ENCODE measurements around the gene SLC8A1.

The SLC8A1 gene

DNA sequence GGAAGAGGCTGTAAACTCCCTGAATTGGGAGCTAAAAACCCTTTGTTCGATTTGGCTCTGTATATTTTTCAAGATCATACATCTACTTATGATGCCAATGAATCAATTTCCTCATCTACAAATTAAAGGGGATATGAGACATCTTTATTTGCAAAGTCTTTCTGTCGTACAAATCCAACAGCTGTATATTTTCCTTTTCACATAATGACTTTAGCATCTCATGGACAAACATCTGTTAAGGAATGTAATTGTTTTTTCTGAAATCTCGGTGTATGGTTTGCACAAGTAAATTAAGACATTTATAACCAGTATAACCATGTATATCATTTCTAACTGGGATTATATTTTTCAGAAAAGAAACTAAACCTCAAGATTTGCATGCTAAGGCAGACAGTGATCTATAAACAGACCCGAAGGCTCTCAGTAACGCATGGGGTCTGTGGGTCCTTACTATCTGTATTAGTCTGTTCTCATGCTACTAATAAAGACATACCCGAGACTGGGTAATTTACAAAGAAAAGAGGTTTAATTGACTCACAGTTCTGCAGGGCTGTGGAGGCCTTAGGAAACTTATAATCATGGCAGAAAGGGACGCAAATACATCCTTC, 130.8 kb downstream of the SLC8A1 start:
- in situ Hi-C loops (cut with MboI; ENCODE audit: low sequenced_read_pairs) = no loop called here

DNA sequence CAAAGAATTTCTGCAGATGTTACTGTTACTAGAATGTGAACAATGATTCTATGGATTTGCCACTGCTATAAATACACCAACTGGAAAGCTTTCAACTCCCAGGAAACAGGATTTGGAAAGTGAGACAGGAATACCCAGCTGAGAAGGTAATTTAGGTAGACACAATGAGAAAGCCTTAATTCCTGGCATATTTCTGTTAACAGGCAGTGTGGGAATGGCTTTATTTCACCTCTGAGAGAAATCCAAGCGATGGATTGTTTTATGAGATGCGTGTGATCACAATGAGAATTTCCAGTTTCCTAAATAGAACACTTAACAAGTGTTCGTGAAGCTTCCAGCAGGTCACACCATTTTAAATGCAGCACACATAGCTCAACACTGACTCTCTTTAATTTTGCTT, 133.0 kb downstream of the SLC8A1 start:
- in situ Hi-C loops (cut with MboI; ENCODE audit: low sequenced_read_pairs) = no loop called here

DNA sequence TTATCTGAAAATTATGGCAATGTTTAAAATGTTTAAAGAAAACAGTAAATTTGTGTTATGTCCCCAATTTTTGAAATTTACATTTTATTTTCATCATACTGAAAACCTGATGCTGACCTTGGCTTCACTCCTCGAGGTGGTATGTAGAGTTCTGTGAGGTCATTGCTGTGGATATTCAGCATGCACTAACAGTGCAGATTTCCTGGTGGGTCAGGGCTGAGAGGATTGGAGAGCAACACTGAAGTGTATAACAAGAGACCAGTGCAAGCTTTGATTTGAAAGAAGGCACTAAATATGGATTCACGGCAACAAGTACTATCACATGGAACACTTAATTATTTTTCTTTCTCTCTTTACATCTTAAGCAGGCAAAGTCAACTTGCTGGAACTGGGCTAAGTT, 134.1 kb downstream of the SLC8A1 start:
- in situ Hi-C loops (cut with MboI; ENCODE audit: low sequenced_read_pairs) = no loop called here

DNA sequence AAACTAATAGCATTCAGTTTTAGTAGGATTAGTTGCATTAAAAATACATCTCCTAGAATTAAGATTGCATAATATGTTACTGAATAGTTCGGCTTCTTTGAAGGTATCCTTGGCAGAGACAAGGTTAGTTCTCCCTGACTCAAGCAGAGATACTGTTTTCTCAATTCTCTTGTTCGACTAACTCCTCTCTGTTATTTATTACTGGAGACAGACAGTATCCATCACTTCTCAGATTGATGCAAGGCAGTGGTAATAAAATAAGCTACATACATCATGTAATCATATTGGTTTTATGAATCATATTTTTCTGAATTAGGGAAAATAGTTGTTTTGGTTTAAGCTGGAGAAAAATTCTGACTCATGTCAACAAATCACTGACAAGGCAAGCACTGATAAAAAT, 134.8 kb downstream of the SLC8A1 start:
- in situ Hi-C loops (cut with MboI; ENCODE audit: low sequenced_read_pairs) = no loop called here

DNA sequence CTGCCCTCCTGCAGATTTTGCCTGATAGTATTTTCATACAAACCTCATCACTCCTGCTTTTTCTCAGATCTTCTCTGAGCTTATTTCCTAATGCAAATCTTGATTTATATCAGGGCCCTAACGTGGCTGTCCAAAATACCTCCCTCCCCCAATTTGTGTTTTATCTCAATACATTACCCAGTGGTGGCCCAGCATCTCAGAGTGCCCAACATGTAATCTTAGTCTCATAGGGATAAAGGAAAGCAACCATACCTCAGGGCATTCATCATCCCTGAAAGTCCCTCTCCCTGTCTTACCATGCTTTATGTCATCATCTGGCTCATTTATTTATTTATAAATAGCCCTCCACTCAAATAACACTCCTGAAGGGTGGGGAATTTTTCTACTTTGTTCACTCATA, 135.3 kb downstream of the SLC8A1 start:
- in situ Hi-C loops (cut with MboI; ENCODE audit: low sequenced_read_pairs) = no loop called here

DNA sequence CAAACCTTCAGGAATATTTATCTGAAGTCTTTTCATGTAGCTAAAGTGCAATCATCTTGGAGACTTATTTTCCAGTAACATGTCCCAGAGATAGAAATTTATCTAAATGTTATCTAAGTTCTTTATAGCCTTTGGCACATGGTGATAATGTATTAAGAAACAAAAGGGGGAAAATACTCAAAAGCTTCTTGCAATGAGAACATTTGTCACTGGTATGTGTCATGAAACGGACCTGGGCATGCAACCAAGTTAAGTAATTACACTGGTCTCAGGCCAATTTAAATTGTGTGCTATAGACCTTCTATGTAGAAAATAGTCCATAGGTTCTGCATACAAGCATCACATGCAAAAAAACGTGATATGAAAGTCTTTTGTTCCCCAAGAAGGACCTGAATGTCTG, 136.2 kb downstream of the SLC8A1 start:
- in situ Hi-C loops (cut with MboI; ENCODE audit: low sequenced_read_pairs) = no loop called here

DNA sequence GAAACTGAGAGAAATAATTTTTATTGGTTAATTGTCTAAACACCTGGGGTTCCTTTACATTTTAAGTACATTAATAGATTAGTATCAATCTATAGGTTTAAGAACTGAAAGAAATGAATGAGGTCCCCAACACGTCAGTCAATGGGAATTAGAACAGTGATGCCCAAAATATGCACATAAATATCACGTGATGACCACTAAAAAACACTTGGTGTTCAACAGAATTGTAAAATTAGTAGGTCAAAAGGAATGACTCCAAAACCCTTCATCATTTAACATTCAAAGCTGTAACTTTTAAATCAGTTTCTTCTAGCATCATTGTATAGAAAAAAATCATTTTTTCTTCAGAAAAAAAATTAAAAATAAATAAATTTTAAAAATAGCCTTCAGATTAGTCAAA, 140.9 kb downstream of the SLC8A1 start:
- in situ Hi-C loops (cut with MboI; ENCODE audit: low sequenced_read_pairs) = no loop called here

DNA sequence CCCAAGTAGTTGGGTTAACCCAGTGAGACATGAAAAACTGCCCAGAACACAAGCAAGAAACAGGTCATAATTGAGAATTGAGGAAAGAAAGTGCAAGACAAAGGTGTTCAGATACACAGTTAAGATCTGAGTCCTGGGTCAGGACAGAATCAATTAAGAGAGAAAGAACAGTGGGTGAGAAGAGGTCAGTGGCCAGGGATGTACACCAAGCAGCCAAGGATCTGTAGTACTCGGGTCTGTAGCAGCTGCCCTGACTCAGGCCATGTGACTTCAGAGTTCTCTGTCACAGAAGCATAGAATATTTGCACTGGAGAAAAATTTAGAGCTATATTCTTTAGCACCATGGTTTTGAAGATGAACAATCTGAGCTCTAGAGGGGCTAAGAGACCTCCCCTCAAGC, 141.6 kb downstream of the SLC8A1 start:
- in situ Hi-C loops (cut with MboI; ENCODE audit: low sequenced_read_pairs) = no loop called here

DNA sequence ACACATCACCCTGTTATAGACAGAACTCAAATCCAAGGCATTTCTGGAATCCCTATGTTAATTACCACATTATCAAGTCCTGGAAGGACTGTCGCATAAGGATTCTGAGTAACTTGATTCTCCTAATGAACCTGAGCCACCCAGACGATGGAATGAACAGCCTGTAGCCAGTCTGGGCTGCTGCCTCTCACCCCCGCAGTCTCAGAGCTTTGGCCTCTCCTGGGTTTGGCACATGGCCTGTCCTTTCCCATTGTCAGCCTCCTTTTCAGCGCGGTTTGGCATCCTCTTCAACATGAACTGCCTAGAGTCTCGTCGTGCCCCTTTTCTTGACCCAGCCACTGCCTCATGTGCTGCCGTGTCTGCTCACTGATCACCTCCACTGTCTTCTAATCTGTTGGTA, 147.6 kb downstream of the SLC8A1 start:
- in situ Hi-C loops (cut with MboI; ENCODE audit: low sequenced_read_pairs) = no loop called here

DNA sequence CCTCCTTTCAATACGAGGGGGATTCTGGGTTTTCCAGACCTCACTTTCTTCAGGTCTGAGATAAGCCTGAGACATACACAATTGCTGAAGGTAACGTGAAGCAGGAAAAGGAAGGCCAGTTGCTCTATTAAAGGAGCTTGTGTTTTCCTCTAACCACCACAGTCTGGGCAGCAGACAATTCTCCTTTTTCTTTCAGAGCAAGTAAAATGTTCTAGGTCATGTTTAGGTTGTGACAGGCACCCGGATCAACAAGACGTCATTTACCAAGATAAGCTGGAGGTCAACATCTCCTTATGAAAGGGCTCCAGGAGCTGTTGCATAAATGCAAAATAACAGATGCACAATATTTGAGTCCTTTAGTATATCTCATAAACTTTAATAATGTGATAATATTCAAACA, 148.1 kb downstream of the SLC8A1 start:
- in situ Hi-C loops (cut with MboI; ENCODE audit: low sequenced_read_pairs) = no loop called here

DNA sequence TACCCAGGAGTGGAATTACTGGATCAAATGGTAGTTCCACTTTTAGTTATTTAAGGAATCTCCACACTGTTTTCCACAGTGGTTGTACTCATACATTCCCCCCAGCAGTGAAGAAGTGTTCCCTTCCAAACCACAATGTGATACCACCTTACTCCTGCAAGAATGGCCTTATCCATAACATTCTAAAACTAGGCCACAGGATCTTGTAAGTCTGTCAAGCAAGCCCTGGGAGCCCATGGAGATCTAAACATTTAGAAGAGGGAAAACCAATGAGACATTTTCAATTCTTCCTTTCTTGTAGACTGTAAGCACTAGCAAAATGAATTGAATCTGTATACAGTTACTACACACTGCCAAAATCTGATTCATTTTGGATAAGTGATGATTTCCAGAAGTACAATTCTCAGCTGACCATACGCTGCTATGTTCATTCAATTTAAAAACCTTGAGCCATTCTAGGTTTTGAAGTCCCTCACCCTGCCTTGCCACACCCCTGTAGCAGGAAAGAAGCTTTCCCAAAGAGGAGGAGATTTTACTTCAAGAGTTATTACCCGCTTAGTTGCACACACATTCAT, 149.1 kb downstream of the SLC8A1 start:
- in situ Hi-C loops (cut with MboI; ENCODE audit: low sequenced_read_pairs) = no loop called here

DNA sequence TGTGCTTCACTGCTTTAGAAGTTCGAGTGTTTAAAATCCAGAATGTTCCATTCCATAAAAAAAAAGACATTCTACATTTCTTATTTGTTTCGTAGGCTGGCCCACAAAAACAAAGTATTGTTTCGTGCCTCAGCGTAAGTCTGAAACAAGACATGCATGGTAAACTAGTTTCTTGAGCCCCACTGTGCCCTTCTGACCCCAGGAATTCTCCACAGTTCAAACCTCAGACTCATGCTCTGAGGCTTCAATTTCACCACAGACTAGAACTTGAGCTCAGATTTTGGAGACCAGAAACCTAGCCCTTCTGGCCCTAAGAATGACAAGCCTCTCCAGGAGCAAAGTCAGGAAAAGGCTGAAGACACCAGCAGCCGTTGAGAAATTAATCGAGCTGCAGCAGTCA, 151.5 kb downstream of the SLC8A1 start:
- in situ Hi-C loops (cut with MboI; ENCODE audit: low sequenced_read_pairs) = no loop called here

DNA sequence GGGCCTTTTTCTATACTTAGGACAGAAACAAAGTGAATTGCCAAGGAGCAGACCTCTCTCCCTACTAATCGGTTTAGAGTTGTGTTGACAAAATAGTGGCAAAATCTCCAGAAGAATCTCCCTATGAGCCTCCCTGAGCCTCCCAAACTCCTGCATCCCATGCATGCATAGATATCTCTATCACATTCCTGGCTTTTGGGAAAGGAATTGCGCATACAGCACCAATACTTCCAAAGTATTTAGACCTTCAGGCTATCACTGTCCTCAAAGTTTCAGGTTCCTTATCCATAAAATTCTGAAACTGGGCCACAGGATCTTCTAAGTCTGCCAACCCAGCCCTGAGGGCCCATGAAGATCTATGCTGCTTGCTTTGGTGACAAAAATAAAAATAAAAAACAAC, 152.1 kb downstream of the SLC8A1 start:
- in situ Hi-C loops (cut with MboI; ENCODE audit: low sequenced_read_pairs) = no loop called here

DNA sequence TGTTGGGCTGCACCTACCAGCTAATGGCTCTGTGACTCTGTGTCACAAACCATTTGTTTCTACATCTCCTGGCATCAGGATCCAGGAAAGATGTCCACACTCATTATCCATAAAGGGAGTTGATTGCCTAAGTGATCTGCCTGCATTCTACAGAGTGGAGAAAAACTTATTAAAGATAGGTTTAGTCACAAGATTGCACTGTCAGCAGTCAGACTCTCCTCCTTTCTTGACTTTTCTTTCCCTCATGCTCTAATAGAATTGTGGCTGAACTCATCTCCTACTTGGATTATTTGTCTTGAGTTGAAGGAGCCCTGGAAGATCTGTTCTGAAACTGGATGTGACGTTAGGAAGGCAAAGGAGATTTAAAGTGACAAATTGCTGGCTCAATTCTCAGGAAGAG, 152.7 kb downstream of the SLC8A1 start:
- in situ Hi-C loops (cut with MboI; ENCODE audit: low sequenced_read_pairs) = no loop called here

DNA sequence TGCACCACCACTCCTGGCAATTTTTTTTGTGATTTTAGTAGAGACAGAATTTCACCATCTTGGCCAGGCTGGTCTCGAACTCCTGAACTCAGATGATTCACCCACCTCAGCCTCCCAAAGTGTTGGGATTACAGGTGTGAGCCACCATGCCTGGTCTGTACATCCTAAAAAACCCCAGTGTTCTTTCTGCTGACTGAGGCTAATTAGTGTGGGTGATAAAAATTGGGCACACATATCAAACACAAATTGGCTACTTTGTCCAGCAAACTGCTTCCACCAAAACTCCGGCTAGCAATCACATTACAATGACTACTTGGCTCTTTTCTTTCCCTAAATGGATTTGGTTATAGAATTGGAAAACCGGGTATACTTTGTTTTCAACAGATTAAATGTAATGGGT, 153.9 kb downstream of the SLC8A1 start:
- in situ Hi-C loops (cut with MboI; ENCODE audit: low sequenced_read_pairs) = no loop called here

DNA sequence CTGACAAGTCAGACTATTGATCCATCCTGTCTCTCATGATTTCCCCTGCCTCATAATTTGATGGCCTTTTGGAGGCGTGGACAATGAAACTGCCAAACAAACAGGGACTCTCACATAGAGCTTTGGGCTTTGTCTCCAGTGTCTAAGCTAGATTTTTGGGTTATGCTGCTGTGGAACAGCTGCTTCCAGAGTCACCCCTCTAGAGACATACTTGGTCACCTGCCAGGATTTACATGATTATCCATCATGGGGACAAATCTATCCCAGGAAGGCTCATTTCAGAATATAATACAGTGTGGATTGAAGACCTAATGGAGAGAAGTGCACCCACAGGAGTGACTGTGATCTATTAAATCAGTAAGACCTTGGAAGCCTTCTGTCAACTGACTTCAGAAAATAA, 159.6 kb downstream of the SLC8A1 start:
- in situ Hi-C loops (cut with MboI; ENCODE audit: low sequenced_read_pairs) = no loop called here

DNA sequence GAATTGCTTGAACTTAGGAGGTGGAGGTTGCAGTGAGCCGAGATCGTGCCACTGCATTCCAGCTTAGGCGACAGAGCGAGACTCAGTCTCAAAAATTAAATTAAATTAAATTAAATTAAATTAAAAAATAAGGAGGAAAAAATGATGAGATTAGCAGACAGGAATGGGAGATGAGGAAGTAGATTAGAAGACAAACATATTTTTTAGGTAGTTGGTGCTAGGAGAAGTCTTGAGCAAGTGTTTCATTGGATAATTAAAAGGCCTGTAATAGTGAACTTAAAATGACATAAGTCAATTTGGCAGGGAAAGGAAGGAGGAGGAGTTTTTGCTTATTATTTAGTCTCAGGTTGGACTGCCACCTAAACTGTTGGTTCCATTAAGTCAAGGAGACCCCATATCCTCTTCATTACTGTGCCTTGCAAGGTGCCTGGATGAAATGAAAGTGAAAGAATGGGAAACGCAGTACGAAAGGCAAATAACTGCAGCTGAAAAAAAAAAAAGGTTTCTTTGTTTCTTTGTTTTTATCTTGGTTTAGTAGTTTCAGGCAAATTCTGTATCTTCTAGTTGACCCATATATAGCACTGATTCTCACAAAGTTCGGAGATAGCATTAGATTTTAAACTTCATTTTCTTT, 162.0 kb downstream of the SLC8A1 start:
- in situ Hi-C loops (cut with MboI; ENCODE audit: low sequenced_read_pairs) = no loop called here

DNA sequence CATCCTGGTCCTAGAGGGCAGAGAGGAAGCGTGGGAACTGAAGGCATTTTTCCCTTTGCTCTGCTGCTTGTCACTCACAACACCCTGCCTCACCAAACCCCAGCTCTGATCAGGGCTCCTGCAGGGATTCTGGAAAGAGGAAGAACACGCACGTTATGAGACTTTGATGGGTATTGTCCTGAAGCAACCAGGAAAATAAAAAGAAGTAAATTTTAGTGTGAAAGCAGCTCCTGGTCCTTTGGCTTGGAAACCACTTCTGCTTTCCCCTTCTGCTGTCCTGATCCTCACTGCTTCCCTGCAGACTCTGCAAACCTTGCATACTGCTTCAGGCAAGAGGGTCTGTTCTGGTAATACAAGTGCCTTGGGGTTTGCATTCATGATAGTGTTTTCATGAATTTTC, 164.1 kb downstream of the SLC8A1 start:
- in situ Hi-C loops (cut with MboI; ENCODE audit: low sequenced_read_pairs) = no loop called here

DNA sequence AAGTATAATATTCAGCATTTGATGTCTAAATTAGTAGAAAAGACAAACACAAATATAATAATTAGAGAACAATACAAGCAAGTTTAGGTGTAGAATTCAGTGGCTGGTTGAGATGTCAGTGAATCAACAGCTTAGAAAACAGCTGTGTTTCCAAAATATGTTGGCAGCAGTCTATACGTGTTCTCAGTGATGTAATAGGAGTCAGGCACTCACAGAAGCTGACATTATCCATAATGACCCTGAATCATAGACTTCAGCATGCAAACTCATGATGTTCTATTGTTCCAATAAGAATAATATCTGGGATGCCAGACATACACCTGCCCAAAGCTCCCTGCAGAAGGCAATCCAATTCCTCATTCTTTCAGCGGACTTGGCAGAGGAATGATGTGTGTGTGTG, 164.7 kb downstream of the SLC8A1 start:
- in situ Hi-C loops (cut with MboI; ENCODE audit: low sequenced_read_pairs) = no loop called here

DNA sequence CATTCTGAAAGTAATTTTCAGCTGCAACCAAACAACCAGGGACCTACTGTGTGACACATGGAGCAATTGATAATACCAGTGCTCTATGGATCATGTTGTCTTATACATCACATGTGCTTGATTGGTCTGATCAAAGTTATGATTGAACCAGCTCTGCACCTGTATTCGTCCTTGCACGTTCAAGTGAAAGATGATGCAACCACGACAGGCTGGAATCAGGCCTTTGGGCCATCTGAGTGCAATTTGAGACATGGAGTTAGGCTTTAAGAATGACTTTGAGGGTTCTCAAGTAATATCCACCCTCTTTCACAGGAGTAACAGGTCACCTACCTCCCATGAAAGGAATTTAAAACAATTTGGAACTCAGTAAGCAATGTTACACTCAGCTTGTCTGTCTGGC, 165.2 kb downstream of the SLC8A1 start:
- in situ Hi-C loops (cut with MboI; ENCODE audit: low sequenced_read_pairs) = no loop called here

DNA sequence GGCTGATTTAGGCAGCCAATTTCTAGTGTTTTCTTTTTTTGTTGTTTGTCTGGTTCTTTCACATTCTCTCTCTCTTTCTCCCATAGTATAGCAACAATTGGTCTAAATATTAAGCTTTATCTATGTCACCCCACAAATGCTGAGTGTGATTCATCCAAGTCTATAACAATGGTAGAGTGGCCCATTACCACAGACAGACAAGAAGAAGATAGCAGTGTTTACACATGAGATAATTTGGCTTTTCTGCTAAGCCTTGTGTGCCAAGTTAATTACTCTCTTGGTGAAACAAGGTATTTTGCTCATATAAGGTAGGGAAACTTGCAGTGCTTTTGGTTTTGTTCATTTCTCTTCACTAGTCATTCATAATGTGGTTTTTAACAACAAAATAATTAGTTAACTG, 166.5 kb downstream of the SLC8A1 start:
- in situ Hi-C loops (cut with MboI; ENCODE audit: low sequenced_read_pairs) = no loop called here

DNA sequence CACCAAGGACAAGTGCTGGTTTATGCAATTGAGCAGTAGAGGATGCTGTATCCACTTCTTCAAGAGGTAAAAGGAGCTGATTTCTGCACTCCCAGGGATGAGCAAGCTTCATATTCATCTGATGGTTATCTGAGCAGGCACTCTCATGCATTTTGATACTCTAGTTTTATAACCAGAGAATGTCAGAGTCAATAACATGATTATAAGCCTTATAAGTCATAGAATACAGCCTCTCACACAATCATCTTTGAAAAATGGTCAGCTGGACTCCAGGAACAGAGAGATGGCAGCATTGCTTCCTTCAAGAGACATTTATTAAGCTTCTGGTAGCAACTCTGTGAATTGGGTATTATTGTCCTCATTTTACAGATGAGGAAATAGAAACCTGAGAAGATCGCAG, 167.1 kb downstream of the SLC8A1 start:
- in situ Hi-C loops (cut with MboI; ENCODE audit: low sequenced_read_pairs) = no loop called here

Measured in hTERT RPE-1 (cell line).